HG03354 (cell line): ENCODE measurements around the gene OR6K3.
"Not testable (repeated sequence)": the region's sequence is repeated elsewhere in the genome, so short reads cannot be mapped to it uniquely, and the experiment has no call there.

Experiments used
- ATAC-seq: cut with Tn5 transposase; IDR thresholded peaks from one replicate; pipeline ENCODE4 v1.9.1; 2021; ENCODE audit warnings: mild to moderate bottlenecking; ENCODE audit not compliant: unreplicated experiment, poor library complexity, severe bottlenecking

OR6K3 gene

DNA sequence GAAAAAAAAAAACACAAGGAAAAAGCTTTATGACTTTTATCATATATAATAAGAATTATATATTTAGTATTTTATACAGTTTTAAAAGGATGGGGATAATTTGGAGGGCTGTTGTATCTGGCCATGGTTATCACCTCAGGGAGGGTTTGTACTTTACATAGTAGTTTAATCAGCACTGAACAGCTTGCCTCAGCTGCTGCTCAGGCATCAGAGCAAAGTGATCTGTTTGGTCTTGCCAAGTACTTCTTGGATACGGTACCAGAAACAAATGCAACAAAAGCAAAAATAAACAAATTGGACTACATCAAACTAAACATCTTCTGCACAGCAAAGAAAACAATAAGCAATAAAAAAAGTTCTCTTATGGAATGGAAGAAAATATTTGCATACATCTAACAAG lies 31.4 kb downstream of the OR6K3 start:
- no peak for ATAC-seq

DNA sequence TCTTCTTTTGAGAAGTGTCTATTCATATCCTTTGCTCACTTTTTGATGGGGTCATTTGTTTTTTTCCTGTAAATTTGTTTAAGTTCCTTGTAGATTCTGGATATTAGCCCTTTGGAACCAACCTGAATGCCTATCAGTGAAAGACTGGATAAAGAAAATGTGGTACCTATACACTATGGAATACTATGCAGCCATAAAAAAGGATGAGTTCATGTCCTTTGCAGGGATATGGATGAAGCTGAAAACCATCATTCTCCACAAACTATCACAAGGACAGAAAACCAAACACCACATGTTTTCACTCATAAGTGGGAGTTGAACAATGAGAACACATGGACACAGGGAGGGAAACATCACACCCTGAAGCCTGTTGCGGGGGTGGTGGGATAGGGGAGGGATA lies 32.2 kb downstream of the OR6K3 start:
- ATAC-seq = not testable (repeated sequence)

DNA sequence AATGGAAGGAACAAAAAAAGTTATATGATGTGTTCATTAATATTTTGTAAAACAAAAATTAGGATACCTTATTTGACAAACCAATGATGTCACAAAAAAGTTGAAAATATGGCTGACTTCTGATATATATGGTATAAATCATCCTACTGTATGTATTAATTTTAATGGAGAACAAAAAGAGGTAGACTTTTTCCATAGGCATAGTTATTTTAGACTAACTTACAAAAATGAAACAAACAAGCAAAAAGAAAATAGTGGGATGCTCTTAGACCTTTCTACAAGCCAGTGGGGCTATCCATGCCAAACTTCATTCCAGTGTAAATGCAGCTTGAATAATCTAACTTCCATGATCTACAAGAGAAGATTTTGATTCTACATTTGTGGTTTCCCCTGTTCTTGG lies 33.5 kb downstream of the OR6K3 start:
- ATAC-seq = no peak

DNA sequence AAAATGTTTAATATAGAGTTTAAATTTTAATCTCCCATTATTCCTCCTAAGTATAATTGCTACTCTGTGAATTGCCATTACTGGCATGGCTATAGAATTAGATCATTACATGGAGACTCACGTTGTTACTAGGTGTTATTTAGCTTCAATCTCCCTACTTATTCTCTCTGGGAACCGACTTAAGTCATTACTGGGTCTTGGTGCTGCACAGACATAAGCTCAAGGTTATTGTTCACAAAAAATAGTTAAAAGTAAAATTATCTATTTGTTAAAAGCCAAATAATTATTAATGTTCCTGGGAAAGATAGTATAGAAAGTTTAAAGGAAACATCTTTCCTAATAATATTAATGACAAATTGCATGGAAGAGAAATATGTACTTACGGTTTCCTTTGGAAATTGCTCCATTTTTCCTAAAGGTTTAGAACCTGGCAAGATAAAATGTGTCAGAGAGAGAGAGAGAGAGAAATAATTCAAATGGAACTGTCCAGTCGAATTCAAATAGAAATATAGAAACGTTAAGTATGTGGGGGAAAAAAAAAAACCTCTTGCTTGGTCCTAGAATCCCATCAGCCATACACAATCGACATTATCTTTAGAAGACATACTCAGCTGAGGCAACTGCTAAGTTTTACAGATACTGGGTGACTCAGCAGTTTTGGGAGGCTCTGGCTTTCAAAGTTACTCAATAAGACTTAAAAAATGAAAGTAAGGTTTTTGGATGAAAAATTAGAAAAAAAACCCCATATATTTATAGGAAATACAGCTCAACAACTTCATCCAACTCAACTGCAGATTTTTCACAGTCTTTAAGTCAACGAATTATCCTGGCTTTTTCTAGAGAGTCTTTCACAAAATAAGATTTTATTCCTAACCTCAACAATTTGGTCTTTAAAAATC lies 34.2 kb downstream of the OR6K3 start, which contains the start of gene SPTA1:
Gene SPTA1, minus strand, starts transcription at position 605 of the 899 bp plus-strand sequence. Its CDS starts 198 bp downstream, at position 407.
- ATAC-seq = no peak

DNA sequence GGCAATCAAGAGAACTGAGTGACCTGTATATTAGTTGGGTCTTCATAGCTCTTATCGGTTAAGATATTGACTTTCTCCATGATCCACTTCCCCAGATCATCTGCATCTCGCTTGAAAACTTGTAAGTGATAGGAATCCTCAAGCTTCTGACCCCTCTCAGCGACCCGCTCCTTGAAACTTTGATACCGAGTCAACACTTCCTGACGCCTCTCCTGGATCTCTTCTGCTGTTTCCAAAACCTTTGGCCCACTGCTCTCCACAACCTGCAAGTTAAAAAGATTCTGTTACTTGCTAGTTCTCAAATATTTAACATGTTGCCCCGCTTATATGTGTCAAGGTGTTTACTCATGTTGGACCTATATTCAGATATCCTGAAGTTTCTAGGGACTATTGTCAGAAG lies 35.4 kb downstream of the OR6K3 start:
- no peak for ATAC-seq

DNA sequence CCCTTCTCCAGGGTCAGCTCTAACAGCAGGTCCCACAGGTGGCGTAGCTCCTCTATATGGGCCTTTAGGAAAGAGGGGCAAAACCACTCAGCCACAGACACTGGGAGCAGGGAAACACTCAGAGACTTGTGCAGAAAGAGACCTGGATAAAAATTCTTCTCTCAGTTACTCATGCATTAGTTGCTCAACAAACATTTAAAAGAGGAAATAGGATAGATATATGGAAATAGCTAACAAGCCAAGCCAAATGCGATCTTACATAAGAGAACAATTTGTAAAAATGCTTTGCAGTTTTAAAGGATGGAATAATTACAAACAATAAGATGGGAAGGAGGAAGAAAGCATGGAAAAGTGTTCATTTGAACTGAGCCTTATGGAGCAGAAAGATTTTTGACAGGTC lies 38.9 kb downstream of the OR6K3 start:
- ATAC-seq = no peak

DNA sequence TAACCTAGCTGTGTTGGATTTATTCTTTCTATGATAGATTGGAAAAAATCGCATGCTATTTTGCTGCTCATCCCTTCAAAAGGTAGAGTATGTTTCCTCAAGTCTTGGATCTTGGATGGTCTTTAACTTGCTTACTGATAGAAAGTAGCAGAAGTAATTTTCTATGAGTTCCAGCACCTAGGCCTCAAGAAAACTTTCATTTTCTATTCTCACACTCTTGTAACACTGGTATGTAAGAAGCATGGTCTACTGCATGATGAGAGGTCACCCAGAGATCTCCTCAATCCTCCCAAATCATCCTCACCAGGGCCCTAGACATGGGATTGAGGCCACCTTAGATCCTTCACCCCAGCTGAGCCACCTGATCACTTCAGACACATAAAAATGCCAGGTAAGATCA lies 41.2 kb downstream of the OR6K3 start:
- ATAC-seq = no peak

DNA sequence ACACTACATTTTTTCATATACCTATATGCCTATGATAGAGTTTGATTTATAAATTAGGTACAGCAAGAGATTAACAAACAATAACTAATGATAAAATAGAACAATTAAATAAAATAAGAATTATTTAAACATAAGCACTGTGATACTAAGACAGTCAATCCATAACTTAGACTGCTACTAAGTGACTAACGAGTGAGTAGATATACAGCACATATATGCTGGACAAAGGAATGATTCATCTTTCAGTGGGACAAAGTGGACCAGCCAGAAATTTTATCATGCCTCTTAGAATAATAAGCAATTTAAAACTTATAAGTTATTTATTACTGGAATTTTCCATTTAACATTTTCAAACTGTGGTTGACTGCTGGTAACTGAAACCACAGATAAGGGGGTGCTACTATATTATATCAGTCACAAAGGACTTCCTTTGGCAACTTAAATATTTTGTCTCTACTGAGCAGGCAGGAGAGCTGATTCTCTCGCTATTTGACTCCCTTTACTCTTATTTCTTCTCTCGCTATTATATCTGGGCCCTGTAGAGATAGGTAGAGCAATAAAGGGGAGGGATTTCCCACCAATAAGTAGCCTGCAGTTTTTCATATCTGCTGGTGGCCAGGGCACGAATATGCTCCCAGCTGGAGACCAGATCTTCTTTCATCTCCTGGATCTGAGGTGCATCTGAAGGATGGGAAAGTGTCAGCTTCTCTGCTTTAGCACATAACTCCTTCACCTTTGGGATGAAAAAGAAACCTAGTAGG lies 44.8 kb downstream of the OR6K3 start:
- ATAC-seq = no peak

DNA sequence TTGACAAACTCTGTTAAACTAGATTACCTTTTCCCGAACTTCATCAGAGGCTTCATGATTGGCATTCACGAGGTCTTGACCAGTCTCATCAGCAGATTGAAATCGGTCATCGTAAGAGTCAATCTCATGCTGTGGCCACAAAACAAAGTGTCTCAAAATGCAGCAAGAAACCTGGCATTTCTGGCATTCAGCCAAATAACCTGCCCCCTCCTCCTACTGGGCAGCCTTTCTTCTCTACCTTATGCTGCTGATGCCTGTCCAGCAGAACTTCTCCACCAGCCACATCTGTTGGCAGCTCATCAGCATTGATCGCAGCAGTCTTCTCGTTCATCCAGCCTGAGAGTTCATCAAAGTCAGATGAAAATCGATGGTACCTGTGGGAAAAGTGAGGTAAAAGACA lies 46.2 kb downstream of the OR6K3 start:
- ATAC-seq = no peak
